Tibial nerve (tissue), 3 donors: ENCODE results near the gene SLC16A10.

Experiments used
- POLR2A ChIP-seq, 2 donors: fragments of 450-650 bp; IDR thresholded peaks; one replicate each; pipeline ENCODE4 v1.6.1; 2017; ENCODE audit warnings: antibody characterized with exemption in 2 of 2, mild to moderate bottlenecking in 2 of 2, moderate library complexity in 2 of 2
- TF ChIP-seq, protein P1 (sequence below), 5 experiments: fragments of 200-600 bp in 3 of 5; fragments of 450-650 bp in 2 of 5; sonication (generic) in 3 of 5; IDR thresholded peaks; one replicate each; pipeline ENCODE4 v1.5.1; 2016 to 2019; ENCODE audit warnings: antibody characterized with exemption in 5 of 5, mild to moderate bottlenecking in 3 of 5, moderate library complexity in 2 of 5

- TF ChIP-seq, protein P1, sequence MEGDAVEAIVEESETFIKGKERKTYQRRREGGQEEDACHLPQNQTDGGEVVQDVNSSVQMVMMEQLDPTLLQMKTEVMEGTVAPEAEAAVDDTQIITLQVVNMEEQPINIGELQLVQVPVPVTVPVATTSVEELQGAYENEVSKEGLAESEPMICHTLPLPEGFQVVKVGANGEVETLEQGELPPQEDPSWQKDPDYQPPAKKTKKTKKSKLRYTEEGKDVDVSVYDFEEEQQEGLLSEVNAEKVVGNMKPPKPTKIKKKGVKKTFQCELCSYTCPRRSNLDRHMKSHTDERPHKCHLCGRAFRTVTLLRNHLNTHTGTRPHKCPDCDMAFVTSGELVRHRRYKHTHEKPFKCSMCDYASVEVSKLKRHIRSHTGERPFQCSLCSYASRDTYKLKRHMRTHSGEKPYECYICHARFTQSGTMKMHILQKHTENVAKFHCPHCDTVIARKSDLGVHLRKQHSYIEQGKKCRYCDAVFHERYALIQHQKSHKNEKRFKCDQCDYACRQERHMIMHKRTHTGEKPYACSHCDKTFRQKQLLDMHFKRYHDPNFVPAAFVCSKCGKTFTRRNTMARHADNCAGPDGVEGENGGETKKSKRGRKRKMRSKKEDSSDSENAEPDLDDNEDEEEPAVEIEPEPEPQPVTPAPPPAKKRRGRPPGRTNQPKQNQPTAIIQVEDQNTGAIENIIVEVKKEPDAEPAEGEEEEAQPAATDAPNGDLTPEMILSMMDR (IDR thresholded peaks at IDR 0.05), result no peak
- TF ChIP-seq POLR2A (IDR thresholded peaks at IDR 0.05), result no peak
These were observed 88.9 kb downstream of the SLC16A10 start for GRCh38 chr6:111176038-111176759.
